ENCODE results near the gene TMEM120B.

DNA sequence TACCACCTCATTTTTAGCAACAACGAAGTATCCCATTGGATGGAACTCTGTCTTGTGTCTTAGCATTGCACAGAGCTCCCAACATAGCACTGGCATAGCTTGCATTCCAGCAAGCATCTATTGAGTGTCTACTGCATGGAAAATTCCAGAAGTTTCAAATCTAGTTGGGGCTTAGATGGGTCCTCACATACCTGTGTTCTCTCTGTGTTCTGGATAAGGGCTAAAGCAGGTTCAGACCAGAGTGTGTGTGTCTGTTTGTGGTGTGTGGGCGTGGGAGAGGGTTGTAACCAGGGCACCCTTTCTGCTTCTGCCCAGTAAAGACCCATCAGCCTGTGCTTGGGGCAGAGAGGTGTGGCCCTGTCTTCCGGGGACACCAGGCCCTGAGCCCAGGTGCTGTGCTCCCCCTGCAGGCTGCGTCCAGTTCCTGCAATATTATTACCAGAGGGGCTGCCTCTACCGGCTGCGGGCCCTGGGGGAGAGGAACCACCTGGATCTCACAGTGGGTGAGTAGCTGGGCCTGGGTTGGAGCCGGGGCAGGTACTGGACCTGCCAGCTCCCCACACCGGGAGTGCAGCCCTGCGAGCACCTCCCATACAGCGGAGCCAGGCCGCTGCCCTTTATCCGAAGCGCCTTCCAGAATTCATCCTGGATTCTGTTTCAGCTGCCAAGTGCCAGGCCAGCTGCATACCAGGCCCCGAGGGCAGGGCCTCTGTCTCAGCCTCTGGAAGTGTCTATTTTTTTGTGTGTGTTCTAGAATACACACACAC lies 60.6 kb downstream of the TMEM120B start:
- no peak for TF ChIP-seq EZH2phosphoT487 (IDR thresholded peaks at IDR 0.05; ENCODE audit: low read depth, severe bottlenecking, unreplicated experiment)
- TF ChIP-seq, protein P1, sequence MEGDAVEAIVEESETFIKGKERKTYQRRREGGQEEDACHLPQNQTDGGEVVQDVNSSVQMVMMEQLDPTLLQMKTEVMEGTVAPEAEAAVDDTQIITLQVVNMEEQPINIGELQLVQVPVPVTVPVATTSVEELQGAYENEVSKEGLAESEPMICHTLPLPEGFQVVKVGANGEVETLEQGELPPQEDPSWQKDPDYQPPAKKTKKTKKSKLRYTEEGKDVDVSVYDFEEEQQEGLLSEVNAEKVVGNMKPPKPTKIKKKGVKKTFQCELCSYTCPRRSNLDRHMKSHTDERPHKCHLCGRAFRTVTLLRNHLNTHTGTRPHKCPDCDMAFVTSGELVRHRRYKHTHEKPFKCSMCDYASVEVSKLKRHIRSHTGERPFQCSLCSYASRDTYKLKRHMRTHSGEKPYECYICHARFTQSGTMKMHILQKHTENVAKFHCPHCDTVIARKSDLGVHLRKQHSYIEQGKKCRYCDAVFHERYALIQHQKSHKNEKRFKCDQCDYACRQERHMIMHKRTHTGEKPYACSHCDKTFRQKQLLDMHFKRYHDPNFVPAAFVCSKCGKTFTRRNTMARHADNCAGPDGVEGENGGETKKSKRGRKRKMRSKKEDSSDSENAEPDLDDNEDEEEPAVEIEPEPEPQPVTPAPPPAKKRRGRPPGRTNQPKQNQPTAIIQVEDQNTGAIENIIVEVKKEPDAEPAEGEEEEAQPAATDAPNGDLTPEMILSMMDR (IDR thresholded peaks at IDR 0.05; ENCODE audit: poor library complexity), result peak; percentile 76
- TF ChIP-seq EZH2 (IDR thresholded peaks at IDR 0.05; ENCODE audit: borderline replicate concordance), result no peak
